H1 (cell line): ENCODE measurements around the gene RDH5. TPM values are rescaled to one million over a fixed set of nuclear protein-coding genes. Genes with fewer than 3 reads are reported as not detected.

Experiments used
- CTCF ChIA-PET: fragments of 300-600 bp; sonication (Branson Sonifier 250); formaldehyde crosslinking; loops from one replicate; lab custom pipeline; 2021; ENCODE audit not compliant: partially characterized antibody; lab: Charles Lee
- POLR2A ChIA-PET: fragments of 300-600 bp; sonication (Branson Sonifier 250); formaldehyde crosslinking; loops from one replicate; lab custom pipeline; 2021; ENCODE audit warnings: inconsistent platforms; ENCODE audit not compliant: partially characterized antibody; lab: Charles Lee
- DNase-seq, 2 experiments: peaks; one replicate each; pipeline versions ENCODE4 v3.0.0 to v3.0.0-alpha.2; 2010 to 2022; ENCODE audit warnings: low spot score in 2 of 2, low read depth in 1 of 2, mixed read lengths in 1 of 2
- FAIRE-seq: peaks from 2 replicates; lab custom pipeline; 2011; peaks lifted over from hg19 to GRCh38; lab: Jason Lieb, UNC
- H2AFZ ChIP-seq: 2 replicates; pipeline ENCODE4 v1.8.1; 2012; ENCODE audit warnings: low read length, inconsistent platforms
- H2AK5ac ChIP-seq: 2 replicates; pipeline ENCODE4 v1.6.1; 2013; ENCODE audit warnings: low read depth, low read length
- H2BK120ac ChIP-seq: replicated peaks from 2 replicates; pipeline ENCODE3; 2013; ENCODE audit warnings: low read depth, low read length, inconsistent platforms
- H2BK12ac ChIP-seq: 2 replicates; pipeline ENCODE4 v1.6.1; 2013; ENCODE audit warnings: low read depth, low read length
- H2BK15ac ChIP-seq: 2 replicates; pipeline ENCODE4 v1.6.1; 2013; ENCODE audit warnings: low read length
- H2BK20ac ChIP-seq: 2 replicates; pipeline ENCODE4 v1.6.1; 2013; ENCODE audit warnings: low read length
- H2BK5ac ChIP-seq: 2 replicates; pipeline ENCODE4 v1.6.1; 2013; ENCODE audit warnings: low read depth, low read length
- H3K14ac ChIP-seq: 2 replicates; pipeline ENCODE4 v1.6.1; 2013; ENCODE audit warnings: inconsistent platforms; ENCODE audit not compliant: insufficient read length
- H3K18ac ChIP-seq: 2 replicates; pipeline ENCODE4 v1.6.1; 2013; ENCODE audit warnings: low read length; ENCODE audit errors: extremely low read depth
- H3K23ac ChIP-seq: 2 replicates; pipeline ENCODE4 v1.6.1; 2013; ENCODE audit warnings: inconsistent platforms; ENCODE audit not compliant: insufficient read length
- H3K23me2 ChIP-seq: 2 replicates; pipeline ENCODE4 v1.6.1; 2013; ENCODE audit warnings: low read depth, low read length
- H3K27ac ChIP-seq: 2 replicates; pipeline ENCODE4 v1.6.1; 2011; ENCODE audit warnings: low read depth, low read length, inconsistent platforms
- H3K27me3 ChIP-seq, 4 experiments: replicated peaks in 1 of 4; 1 replicate in 1 of 4; 2 replicates in 3 of 4; pipeline versions ENCODE4 v1.6.1 to v1.8.1; 2011 to 2013; ENCODE audit warnings: low read length in 3 of 4, mild to moderate bottlenecking in 3 of 4, inconsistent platforms in 2 of 4, mixed read lengths in 2 of 4, moderate library complexity in 1 of 4; ENCODE audit not compliant: control insufficient read depth in 3 of 4, insufficient read depth in 3 of 4; ENCODE audit errors: extremely low read depth in 1 of 4
- H3K36me3 ChIP-seq, 4 experiments: 2 replicates each; pipeline versions ENCODE4 v1.6.1 to v1.8.1; 2011 to 2013; ENCODE audit warnings: mild to moderate bottlenecking in 4 of 4, low read length in 3 of 4, moderate library complexity in 2 of 4, control low read depth in 1 of 4, inconsistent platforms in 1 of 4; ENCODE audit not compliant: insufficient read depth in 4 of 4, control insufficient read depth in 2 of 4
- H3K4ac ChIP-seq: replicated peaks from 2 replicates; pipeline ENCODE3; 2013; ENCODE audit warnings: low read length, low read depth, mixed read lengths, inconsistent platforms; ENCODE audit not compliant: insufficient read length
- H3K4me1 ChIP-seq, 4 experiments: replicated peaks in 1 of 4; 1 replicate in 1 of 4; 2 replicates in 3 of 4; pipeline versions ENCODE4 v1.6.1 to v1.8.1; 2011 to 2013; ENCODE audit warnings: low read length in 3 of 4, inconsistent platforms in 2 of 4, mixed read lengths in 1 of 4; ENCODE audit not compliant: insufficient read depth in 4 of 4, control insufficient read depth in 3 of 4
- H3K4me2 ChIP-seq, 2 experiments: 2 replicates each; pipeline versions ENCODE4 v1.6.1 to v1.8.1; 2011 to 2013; ENCODE audit warnings: low read depth in 2 of 2, low read length in 2 of 2, control low read depth in 1 of 2, inconsistent platforms in 1 of 2, mild to moderate bottlenecking in 1 of 2; ENCODE audit not compliant: insufficient read depth in 1 of 2
- H3K4me3 ChIP-seq, 4 experiments: fragments of 200-600, 300-600 bp in 1 of 4; sonication (generic), shearing (Covaris generic), sonication (Bioruptor Twin) in 1 of 4; 2 replicates each; pipeline versions ENCODE4 v1.5.1 to v1.8.1; 2011 to 2016; ENCODE audit warnings: low read length in 4 of 4, low read depth in 3 of 4, control low read depth in 2 of 4, inconsistent platforms in 2 of 4, mild to moderate bottlenecking in 2 of 4, mixed read lengths in 1 of 4, moderate library complexity in 1 of 4; ENCODE audit not compliant: insufficient read depth in 2 of 4; ENCODE audit errors: extremely low read depth in 1 of 4
- H3K56ac ChIP-seq: replicated peaks from 2 replicates; pipeline ENCODE3; 2013; ENCODE audit warnings: low read depth, mild to moderate bottlenecking, mixed read lengths, low read length, inconsistent platforms; ENCODE audit not compliant: insufficient read length
- H3K79me1 ChIP-seq: 2 replicates; pipeline ENCODE4 v1.6.1; 2013; ENCODE audit warnings: low read depth, low read length, control low read depth
- H3K79me2 ChIP-seq, 2 experiments: 2 replicates each; pipeline versions ENCODE4 v1.6.1 to v1.8.1; 2012 to 2013; ENCODE audit warnings: low read length in 2 of 2, mild to moderate bottlenecking in 2 of 2, inconsistent platforms in 1 of 2; ENCODE audit not compliant: insufficient read depth in 2 of 2, control insufficient read depth in 1 of 2
- H3K9ac ChIP-seq, 4 experiments: replicated peaks in 1 of 4; 1 replicate in 1 of 4; 2 replicates in 3 of 4; pipeline versions ENCODE4 v1.6.1 to v1.8.1; 2011 to 2013; ENCODE audit warnings: low read depth in 3 of 4, low read length in 3 of 4, control low read depth in 2 of 4, mild to moderate bottlenecking in 2 of 4, moderate library complexity in 2 of 4, inconsistent platforms in 1 of 4; ENCODE audit errors: extremely low read depth in 1 of 4
- H3K9me3 ChIP-seq, 2 experiments: 2 replicates each; pipeline versions ENCODE4 v1.6.1 to v1.8.1; 2012 to 2013; ENCODE audit warnings: mild to moderate bottlenecking in 2 of 2, moderate library complexity in 2 of 2, control low read depth in 1 of 2, inconsistent platforms in 1 of 2, low read depth in 1 of 2, low read length in 1 of 2, mixed read lengths in 1 of 2; ENCODE audit not compliant: insufficient read depth in 2 of 2
- H4K20me1 ChIP-seq, 2 experiments: replicated peaks in 1 of 2; 2 replicates each; pipeline versions ENCODE3 to v1.8.1; 2011 to 2013; ENCODE audit warnings: inconsistent platforms in 2 of 2, low read length in 2 of 2, mild to moderate bottlenecking in 1 of 2; ENCODE audit not compliant: insufficient read depth in 2 of 2, control insufficient read depth in 1 of 2
- H4K5ac ChIP-seq: 2 replicates; pipeline ENCODE4 v1.6.1; 2013; ENCODE audit warnings: low read length, low read depth, mixed read lengths, inconsistent platforms; ENCODE audit not compliant: insufficient read length
- H4K8ac ChIP-seq: 2 replicates; pipeline ENCODE4 v1.8.0; 2013; ENCODE audit warnings: mild to moderate bottlenecking, moderate library complexity, low read length, inconsistent platforms; ENCODE audit not compliant: insufficient read depth; ENCODE audit errors: extremely low read depth
- H4K91ac ChIP-seq: replicated peaks from 2 replicates; pipeline ENCODE3; 2013; ENCODE audit warnings: low read length, mixed read lengths, inconsistent platforms; ENCODE audit not compliant: insufficient read length
- BRCA1 ChIP-seq: IDR thresholded peaks from 2 replicates; pipeline ENCODE4 v1.6.1; 2012; ENCODE audit warnings: low read depth, low read length, improper control_type of control experiment
- CBX8 ChIP-seq: fragments of 300-800, 300-1000 bp; sonication (generic); IDR thresholded peaks from 2 replicates; pipeline ENCODE4 v1.7.1; 2016; ENCODE audit warnings: low read depth, low read length, borderline replicate concordance
- CTBP2 ChIP-seq: IDR thresholded peaks from 2 replicates; pipeline ENCODE4 v1.7.0; 2011; ENCODE audit warnings: borderline replicate concordance, mild to moderate bottlenecking, moderate library complexity, mixed read lengths, low read length; ENCODE audit not compliant: insufficient read depth, insufficient read length
- EZH2 ChIP-seq: fragments of 200-600 bp; sonication (generic); IDR thresholded peaks from 2 replicates; pipeline ENCODE4 v1.7.1; 2012; ENCODE audit warnings: low read depth, mild to moderate bottlenecking, moderate library complexity, low read length, inconsistent platforms; ENCODE audit not compliant: severe bottlenecking
- KDM1A ChIP-seq: fragments of 200-600, 300-600 bp; sonication (generic); IDR thresholded peaks from 2 replicates; pipeline ENCODE4 v1.7.1; 2016; ENCODE audit warnings: mild to moderate bottlenecking, low read length, borderline replicate concordance
- SAP30 ChIP-seq: fragments of 300-600 bp; sonication (generic); IDR thresholded peaks from 2 replicates; pipeline ENCODE4 v1.7.1; 2012; ENCODE audit warnings: low read length, moderate library complexity, mild to moderate bottlenecking, inconsistent platforms; ENCODE audit not compliant: insufficient read depth, insufficient replicate concordance
- SIX5 ChIP-seq: IDR thresholded peaks from 2 replicates; pipeline ENCODE4 v1.6.1; 2011; ENCODE audit warnings: mild to moderate bottlenecking, low read depth, low read length
- TAF7 ChIP-seq: optimal IDR thresholded peaks from 2 replicates; pipeline ENCODE3; 2011; ENCODE audit warnings: low read depth, mild to moderate bottlenecking, inconsistent platforms, low read length, moderate library complexity, borderline replicate concordance
- TEAD4 ChIP-seq: IDR thresholded peaks from 2 replicates; pipeline ENCODE4 v1.6.1; 2012; ENCODE audit warnings: low read depth, low read length, inconsistent platforms, mixed read lengths
- WGBS, 2 experiments: shearing (Covaris generic) in 1 of 2; methylation state at CpG; one replicate each; pipeline versions ENCODE4 v1.1.6 to v1.1.7; 2013 to 2015; ENCODE audit warnings: low lambda C conversion rate in 2 of 2, mixed read lengths in 2 of 2, inconsistent platforms in 1 of 2, low coverage in 1 of 2, missing lambda C conversion rate in 1 of 2; ENCODE audit not compliant: insufficient replicate concordance in 2 of 2, insufficient coverage in 1 of 2, insufficient read length in 1 of 2; ENCODE audit errors: extremely low coverage in 1 of 2, missing lambda C conversion rate in 1 of 2; 5-methylcytosine and 5-hydroxymethylcytosine counted together
- polyA plus RNA-seq, 7 experiments: library from polyadenylated mRNA; depleted of rRNA in 3 of 7; stranded (reverse) in 5 of 7; unstranded in 2 of 7; fragments of >200 nt in 5 of 7; fragments of 200-250 nt in 2 of 7; gene quantifications; 1 replicate in 5 of 7; 2 replicates in 1 of 7; 4 replicates in 1 of 7; pipeline versions ENCODE4 v1.2.1 to v1.2.3, GENCODE V29; 2011 to 2013; ENCODE audit warnings: missing spikeins in 2 of 7, mixed read lengths in 2 of 7
- total RNA-seq: library from RNA; stranded (reverse); fragmentation: NEBNext Ultra II Directional; extraction: Animal tissue kit (Norgen Biotek cat#: 25700); gene quantifications from 2 replicates; pipeline ENCODE4 v1.2.1, GENCODE V29; 2021
- TF ChIP-seq, protein P1 (sequence below): IDR thresholded peaks from 2 replicates; pipeline ENCODE4 v1.6.1; 2012; ENCODE audit warnings: inconsistent platforms

The RDH5 gene
- total and polyA plus RNA-seq, 2 of the 8 experiments (the other 6 are each of a cell fraction or from before 2014, with no cell fraction given): 4.2 to 6.0 TPM

GRCh38 chr12:55706568-55707218 lies 13.5 kb upstream of the RDH5 start:
- ChIA-PET POLR2A (interaction anchor here (1.0 to 3.6 kb wide), 15 partner anchors 9 to 124 kb away, joined by 4 to 39 read pairs (median 8); partner anchors contain the start of genes BLOC1S1, CD63 and RDH5), CTCF (interaction anchor here (0.7 to 5.1 kb wide), 27 partner anchors 10 to 528 kb away, joined by 3 to 38 read pairs (median 7); partner anchors contain the start of genes BLOC1S1, CD63 and RDH5)
- no peak overlapping the region for H2AFZ ChIP-seq
- H3K79me1 ChIP-seq: peaks cover 11% of the 10 kb centered on the region; the same call in 1 of the 2 replicates
- no peak overlapping the region for H3K27ac ChIP-seq
- no peak overlapping the region; the same call in 1 of the 2 replicates for H2BK5ac ChIP-seq
- peak overlapping the region; percentile 10; the same call in 1 of the 2 replicates for H2BK15ac ChIP-seq
- peaks cover 0 to 3% (median 0%) of the 10 kb centered on the region in 4 experiments; a peak in 4 of 7 replicates for H3K27me3 ChIP-seq
- peak overlapping the region; percentile 83 to 88 (median 86) for H3K4me3 ChIP-seq
- H3K4me1 ChIP-seq: peaks cover 0 to 25% (median 8%) of the 10 kb centered on the region in 4 experiments; a peak in 5 of 7 replicates
- H3K9ac ChIP-seq: peak overlapping the region; percentile 47 to 56 (median 50); a peak in 5 of 7 replicates
- H4K5ac ChIP-seq: no peak overlapping the region
- peak overlapping the region; percentile 5; the same call in 1 of the 2 replicates for H3K18ac ChIP-seq
- H3K79me2 ChIP-seq: peaks cover 0 to 32% of the 10 kb centered on the region in 2 experiments; a peak in 2 of 4 replicates
- no peak overlapping the region for H3K56ac ChIP-seq
- H2BK120ac ChIP-seq: no peak overlapping the region
- H3K4me2 ChIP-seq: peak overlapping the region; percentile 91 to 100
- DNase-seq (no peak), FAIRE-seq (no peak)
- 0 out of 2 replicates have a peak overlapping the region, but pooled peaks have one; percentile 60 for H2BK12ac ChIP-seq
- H2AK5ac ChIP-seq: no peak overlapping the region; the same call in 1 of the 2 replicates
- no peak overlapping the region for H4K91ac ChIP-seq
- no peaks in the 10 kb centered on the region for H3K9me3 ChIP-seq
- no peak overlapping the region for H3K23ac ChIP-seq
- no peak overlapping the region for H4K8ac ChIP-seq
- H3K23me2 ChIP-seq: peaks cover 15% of the 10 kb centered on the region
- no peak overlapping the region for H3K14ac ChIP-seq
- H3K36me3 ChIP-seq: no peaks in the 10 kb centered on the region; a peak in 1 of 8 replicates
- H3K4ac ChIP-seq: no peak overlapping the region
- H2BK20ac ChIP-seq: no peak overlapping the region
- WGBS, 2 experiments: 44% methylated on average over 2 of the region's 2 CpGs; no CpG with 5 or more reads in 1 of the 2 experiments
- H4K20me1 ChIP-seq: peaks cover 0 to 11% of the 10 kb centered on the region in 2 experiments
- TF ChIP-seq BRCA1 (no peak), CTBP2 (no peak), KDM1A (no peak), TEAD4 (no peak), SIX5 (no peak), SAP30 (no peak), EZH2 (no peak), TAF7 (no peak), CBX8 (no peak)
- TF ChIP-seq, protein P1, sequence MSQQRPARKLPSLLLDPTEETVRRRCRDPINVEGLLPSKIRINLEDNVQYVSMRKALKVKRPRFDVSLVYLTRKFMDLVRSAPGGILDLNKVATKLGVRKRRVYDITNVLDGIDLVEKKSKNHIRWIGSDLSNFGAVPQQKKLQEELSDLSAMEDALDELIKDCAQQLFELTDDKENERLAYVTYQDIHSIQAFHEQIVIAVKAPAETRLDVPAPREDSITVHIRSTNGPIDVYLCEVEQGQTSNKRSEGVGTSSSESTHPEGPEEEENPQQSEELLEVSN: no peak
